SK-N-MC (cell line): ENCODE measurements around the gene BCL2L13.

Experiments used
- EZH2 ChIP-seq: fragments of 200-600 bp; sonication (generic); IDR thresholded peaks from one replicate; pipeline ENCODE4 v1.6.1; 2017; ENCODE audit warnings: antibody characterized with exemption
- POLR2AphosphoS5 ChIP-seq: IDR thresholded peaks from 2 replicates; pipeline ENCODE4 v1.6.1; 2012; ENCODE audit warnings: mild to moderate bottlenecking, low read depth, low read length, borderline replicate concordance

DNA sequence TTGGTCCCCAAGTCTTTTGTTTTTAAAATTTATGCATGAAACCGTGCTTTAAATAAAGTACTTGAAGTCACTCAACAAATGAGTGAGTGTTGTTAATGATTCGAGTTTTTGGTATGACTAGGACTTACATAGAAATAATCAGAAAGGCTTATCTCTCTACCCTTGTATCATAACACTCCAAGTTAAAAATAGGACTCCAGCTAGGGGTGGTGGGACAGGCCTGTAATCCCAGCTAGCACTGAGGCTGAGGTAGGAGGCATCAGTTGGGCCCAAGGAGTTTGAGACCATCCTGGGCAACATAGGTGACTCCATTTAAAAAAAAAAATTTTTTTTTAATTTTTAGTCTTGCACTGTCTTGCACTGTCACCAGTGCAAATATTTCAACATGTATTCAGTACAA lies 55.6 kb downstream of the BCL2L13 start:
- TF ChIP-seq EZH2, result no peak
- no peak for TF ChIP-seq POLR2AphosphoS5
